GM21381 (cell line): ENCODE measurements around the gene KCNAB2.
"Not testable (repeated sequence)": the region's sequence is repeated elsewhere in the genome, so short reads cannot be mapped to it uniquely, and the experiment has no call there.

Experiments
- ATAC-seq: cut with Tn5 transposase; IDR thresholded peaks from one replicate; pipeline ENCODE4 v1.9.1; 2021; ENCODE audit warnings: mild to moderate bottlenecking, moderate library complexity; ENCODE audit not compliant: unreplicated experiment

Gene KCNAB2

GRCh38 chr1:6052543-6053205 is 7.0 kb downstream of the KCNAB2 start:
- no peak for ATAC-seq

GRCh38 chr1:6053206-6053546 is 7.5 kb downstream of the KCNAB2 start:
- ATAC-seq, result no peak

GRCh38 chr1:6054596-6054995 is 8.9 kb downstream of the KCNAB2 start:
- ATAC-seq, result no peak

- no peak for ATAC-seq
Observed at GRCh38 chr1:6056572-6056948, 10.9 kb downstream of the KCNAB2 start.

- ATAC-seq, result no peak
Observed at GRCh38 chr1:6057170-6057845, 11.6 kb downstream of the KCNAB2 start.

GRCh38 chr1:6059866-6060265 is 14.2 kb downstream of the KCNAB2 start:
- ATAC-seq, result no peak

- ATAC-seq, result no peak
Observed at GRCh38 chr1:6062670-6063069, 17.0 kb downstream of the KCNAB2 start.

GRCh38 chr1:6063532-6064053 is 17.9 kb downstream of the KCNAB2 start:
- not testable (repeated sequence) for ATAC-seq

GRCh38 chr1:6065093-6065858 is 19.6 kb downstream of the KCNAB2 start:
- no peak for ATAC-seq

GRCh38 chr1:6066680-6067079 is 21.0 kb downstream of the KCNAB2 start:
- no peak for ATAC-seq

GRCh38 chr1:6068073-6068472 is 22.4 kb downstream of the KCNAB2 start:
- ATAC-seq, result no peak

- ATAC-seq, result no peak
Observed at GRCh38 chr1:6068932-6069331, 23.2 kb downstream of the KCNAB2 start.

GRCh38 chr1:6069573-6069972 is 23.9 kb downstream of the KCNAB2 start:
- ATAC-seq, result no peak

GRCh38 chr1:6070450-6070974 is 24.8 kb downstream of the KCNAB2 start:
- ATAC-seq, result no peak

GRCh38 chr1:6071219-6071618 is 25.5 kb downstream of the KCNAB2 start:
- ATAC-seq, result no peak

GRCh38 chr1:6072774-6073479 is 27.2 kb downstream of the KCNAB2 start:
- ATAC-seq, result no peak

- ATAC-seq, result no peak
Observed at GRCh38 chr1:6073480-6074053, 27.9 kb downstream of the KCNAB2 start.

GRCh38 chr1:6074192-6074901 is 28.7 kb downstream of the KCNAB2 start:
- ATAC-seq, result no peak

- ATAC-seq, result no peak
Observed at GRCh38 chr1:6075748-6076147, 30.1 kb downstream of the KCNAB2 start.

- not testable (repeated sequence) for ATAC-seq
Observed at GRCh38 chr1:6077061-6077460, 31.4 kb downstream of the KCNAB2 start.
